Large intestine (tissue), 3 donors: Measurements from ENCODE around the gene GTSE1. TPM values are rescaled to one million over a fixed set of nuclear protein-coding genes. Genes with fewer than 3 reads are reported as not detected.

Source experiments
- DNase-seq, 2 donors: peaks; one replicate each; pipeline versions ENCODE4 v3.0.0 to v3.0.0-alpha.2; 2013
- H3K27ac ChIP-seq: one replicate; pipeline ENCODE4 v1.5.1; 2013; ENCODE audit warnings: low read length
- H3K27me3 ChIP-seq: 2 replicates; pipeline ENCODE4 v1.6.1; 2013; ENCODE audit warnings: low read length; ENCODE audit not compliant: control insufficient read depth, insufficient read depth
- H3K36me3 ChIP-seq: 2 replicates; pipeline ENCODE4 v1.6.1; 2013; ENCODE audit warnings: low read length; ENCODE audit not compliant: control insufficient read depth, insufficient read depth
- H3K4me1 ChIP-seq: one replicate; pipeline ENCODE4 v1.6.1; 2013; ENCODE audit warnings: low read length; ENCODE audit not compliant: control insufficient read depth, insufficient read depth
- H3K4me3 ChIP-seq: one replicate; pipeline ENCODE4 v1.5.1; 2013; ENCODE audit warnings: low read length
- H3K9me3 ChIP-seq: one replicate; pipeline ENCODE4 v1.6.1; 2013; ENCODE audit warnings: mild to moderate bottlenecking, low read depth, low read length, moderate library complexity; ENCODE audit not compliant: control insufficient read depth
- WGBS: methylation state at CpG from one replicate; pipeline ENCODE4 v1.1.5; 2013; ENCODE audit warnings: low lambda C conversion rate; ENCODE audit not compliant: insufficient coverage; 5-methylcytosine and 5-hydroxymethylcytosine counted together
- polyA plus RNA-seq: library from polyadenylated mRNA; unstranded; fragments of 120-200 nt; gene quantifications from one replicate; pipeline ENCODE4 v1.2.1, GENCODE V29; 2013

GTSE1 gene
- polyA plus RNA-seq, 1 donor = 10.3 TPM

DNA sequence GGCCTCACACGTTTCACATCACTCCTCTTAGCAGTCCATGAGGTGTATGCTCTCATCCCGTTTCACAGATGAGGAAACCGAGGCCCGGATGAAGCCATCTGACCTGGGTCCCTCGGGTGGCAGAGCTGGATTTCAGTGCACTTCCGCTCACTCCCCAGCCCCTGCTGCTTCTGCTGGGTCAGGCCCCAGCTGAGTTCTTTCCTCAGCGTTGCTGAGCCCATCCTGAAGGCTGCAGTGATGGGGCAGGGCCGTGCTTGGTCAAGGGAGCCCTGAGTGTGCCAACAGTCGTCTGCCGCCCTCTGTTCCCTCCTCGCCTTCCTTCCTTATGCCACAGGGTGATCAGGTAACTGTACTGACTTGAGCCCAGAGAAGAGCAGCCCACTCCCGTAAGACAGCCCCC is 51.0 kb downstream of the GTSE1 start:
- Histone ChIP-seq H3K4me1 (no peaks in the 10 kb centered on the region), H3K36me3 (peaks cover 92% of the 10 kb centered on the region), H3K27me3 (no peaks in the 10 kb centered on the region), H3K9me3 (no peaks in the 10 kb centered on the region), H3K4me3 (no peak overlapping the region), H3K27ac (no peak overlapping the region)
- no CpG with 5 or more reads among the region's 12 CpGs for WGBS
- DNase-seq = no peak

DNA sequence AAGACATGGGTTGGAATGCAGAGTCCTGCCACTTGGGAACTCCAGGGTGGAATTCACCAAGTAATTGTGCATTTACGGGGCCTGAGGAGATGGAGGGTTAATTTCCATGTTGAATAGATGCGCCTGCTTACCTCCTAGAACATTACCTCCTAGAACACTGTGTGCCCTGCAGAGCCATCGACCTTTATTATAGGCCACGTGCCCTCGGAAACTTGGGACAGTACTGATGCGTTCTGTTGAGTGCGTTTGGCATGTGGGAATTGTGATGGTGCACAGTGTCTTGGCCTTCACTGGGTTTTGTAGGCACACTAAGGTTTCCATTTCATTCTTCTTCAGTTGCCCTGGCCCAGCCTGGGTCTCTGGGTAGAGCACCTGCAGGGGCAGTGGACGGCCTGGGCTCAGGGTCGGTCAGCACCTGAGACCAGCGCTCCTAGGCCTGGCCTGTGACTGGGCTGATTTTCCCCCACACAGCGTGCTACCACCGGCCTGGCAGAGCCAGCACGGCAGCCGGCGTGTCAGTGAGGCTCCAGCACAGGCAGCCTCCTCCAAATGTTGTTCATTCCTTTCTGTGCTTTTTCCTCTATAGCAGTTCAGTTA is 51.5 kb downstream of the GTSE1 start:
- H3K27ac ChIP-seq = no peak overlapping the region
- no peaks in the 10 kb centered on the region for H3K27me3 ChIP-seq
- no CpG with 5 or more reads among the region's 15 CpGs for WGBS
- peaks cover 92% of the 10 kb centered on the region for H3K36me3 ChIP-seq
- DNase-seq = no peak
- H3K9me3 ChIP-seq = no peaks in the 10 kb centered on the region
- no peak overlapping the region for H3K4me3 ChIP-seq
- no peaks in the 10 kb centered on the region for H3K4me1 ChIP-seq

DNA sequence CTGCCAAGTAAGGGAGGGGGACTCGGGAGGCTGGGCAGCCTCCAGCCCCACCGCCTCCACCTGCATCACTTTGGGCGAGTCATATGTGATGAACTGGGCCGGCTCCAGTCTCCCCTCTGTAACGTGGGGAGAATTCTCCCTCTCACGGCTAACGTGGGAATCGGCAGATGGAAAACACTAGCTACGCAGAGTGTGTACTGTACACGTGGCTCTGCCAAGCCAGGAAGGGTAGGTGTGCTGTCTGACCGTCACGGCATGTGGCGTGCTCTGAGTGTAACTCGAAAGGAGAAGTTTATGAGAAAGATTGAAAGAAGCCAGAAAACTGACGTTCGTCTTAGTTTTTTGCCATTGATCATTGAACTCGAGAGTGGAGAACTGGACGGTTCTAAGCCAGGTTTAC is 52.6 kb downstream of the GTSE1 start:
- no peaks in the 10 kb centered on the region for H3K9me3 ChIP-seq
- WGBS = no CpG with 5 or more reads among the region's 18 CpGs
- DNase-seq = no peak
- H3K36me3 ChIP-seq = peaks cover 92% of the 10 kb centered on the region
- no peak overlapping the region for H3K27ac ChIP-seq
- no peaks in the 10 kb centered on the region for H3K4me1 ChIP-seq
- H3K4me3 ChIP-seq = no peak overlapping the region
- no peaks in the 10 kb centered on the region for H3K27me3 ChIP-seq

DNA sequence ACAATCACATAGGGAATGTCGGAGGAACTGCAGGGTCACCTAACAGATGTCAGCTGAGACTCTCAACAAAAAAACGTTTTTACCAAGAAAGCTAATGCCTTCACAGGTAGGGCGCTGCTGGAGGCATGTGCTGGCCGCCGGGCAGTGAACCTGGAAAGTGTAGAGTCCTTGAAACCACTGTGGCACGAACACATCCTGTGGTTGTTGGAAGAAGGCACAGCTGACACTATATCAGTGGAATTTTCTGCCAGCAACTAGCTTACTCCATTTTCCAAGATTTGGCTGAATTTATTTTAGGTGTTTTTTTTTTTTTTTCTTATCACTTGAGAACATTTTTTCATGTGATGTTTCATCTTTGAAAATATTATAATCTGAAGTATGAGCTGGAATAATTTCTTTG is 53.0 kb downstream of the GTSE1 start:
- Histone ChIP-seq H3K9me3 (no peaks in the 10 kb centered on the region), H3K27ac (no peak overlapping the region)
- no CpG with 5 or more reads among the region's 6 CpGs for WGBS

DNA sequence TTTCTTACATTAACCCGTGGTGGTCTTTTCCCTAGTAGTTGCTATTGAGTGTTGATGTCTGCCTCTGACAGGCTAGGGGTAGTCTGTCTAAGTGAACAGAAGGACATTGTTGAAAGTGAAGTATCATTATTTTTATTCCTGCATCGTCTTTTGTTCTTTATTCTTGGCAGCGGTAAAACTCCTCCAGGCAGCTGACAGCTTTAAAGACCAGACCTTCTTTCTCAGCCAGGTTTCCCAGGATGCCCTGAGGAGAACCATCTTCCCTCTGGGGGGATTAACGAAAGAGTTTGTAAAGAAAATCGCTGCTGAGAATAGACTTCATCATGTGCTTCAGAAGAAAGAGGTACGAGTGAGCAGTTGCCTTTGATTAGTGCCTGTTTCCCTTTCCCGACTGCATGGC is 53.5 kb downstream of the GTSE1 start:
- Histone ChIP-seq H3K4me1 (no peaks in the 10 kb centered on the region), H3K27me3 (no peaks in the 10 kb centered on the region), H3K27ac (no peak overlapping the region), H3K36me3 (peaks cover 95% of the 10 kb centered on the region), H3K4me3 (no peak overlapping the region), H3K9me3 (no peaks in the 10 kb centered on the region)
- DNase-seq = no peak
- no CpG with 5 or more reads among the region's 7 CpGs for WGBS

More for the DNA sequence above, 53.0 kb downstream of the GTSE1 start:
- no peaks in the 10 kb centered on the region for H3K4me1 ChIP-seq
- no peaks in the 10 kb centered on the region for H3K27me3 ChIP-seq
- H3K4me3 ChIP-seq = no peak overlapping the region
- peaks cover 92% of the 10 kb centered on the region for H3K36me3 ChIP-seq
- DNase-seq = no peak

DNA sequence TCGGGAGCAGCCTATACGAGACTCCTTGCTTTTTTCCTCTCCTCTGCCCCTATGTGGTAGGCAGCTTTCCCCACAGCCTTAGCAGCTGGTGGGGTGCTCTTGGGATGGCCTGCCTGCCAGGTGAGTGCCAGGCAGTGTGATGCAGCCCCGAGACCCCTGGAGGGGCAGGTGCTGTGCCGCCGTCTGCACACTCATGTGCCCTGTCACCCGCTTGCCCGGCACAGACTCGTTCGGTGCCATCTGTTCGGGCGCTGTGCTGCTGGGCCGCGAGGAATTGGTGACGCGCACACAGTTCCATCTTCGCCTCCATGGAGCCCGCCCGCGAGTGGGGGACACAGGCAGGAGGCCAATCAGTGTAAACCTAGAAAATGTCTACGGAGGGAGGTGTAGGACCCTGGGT is 54.0 kb downstream of the GTSE1 start:
- H3K36me3 ChIP-seq = peaks cover 95% of the 10 kb centered on the region

DNA sequence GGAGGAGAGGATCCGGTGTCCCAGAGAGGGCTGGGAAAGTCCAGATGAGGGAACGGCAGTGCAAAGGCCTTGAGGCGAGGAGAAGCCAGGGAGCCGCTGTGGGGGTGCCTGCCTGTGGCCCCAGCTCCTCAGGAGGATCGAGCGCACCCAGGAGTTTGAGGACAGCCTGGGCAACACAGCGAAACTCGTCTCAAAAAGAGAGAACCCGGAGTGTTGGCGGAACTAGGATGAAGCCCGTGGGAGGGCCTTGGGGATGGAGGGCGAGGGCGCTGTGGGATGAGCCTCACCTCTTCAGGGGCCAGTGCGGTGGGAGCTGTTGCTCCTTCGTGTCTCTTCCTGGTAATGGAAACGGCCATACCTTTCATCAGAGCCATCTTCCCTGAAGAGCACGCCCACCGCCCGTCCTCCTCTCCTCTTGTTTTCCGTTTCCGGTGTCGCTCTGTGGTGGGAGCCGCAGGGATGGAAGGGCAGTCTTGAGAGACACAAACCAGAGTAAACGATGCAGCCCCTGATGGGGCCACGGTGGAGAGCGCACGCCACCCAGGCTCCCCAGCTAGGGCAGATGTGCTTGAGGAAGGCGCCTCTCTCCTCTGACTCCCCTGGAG is 54.6 kb downstream of the GTSE1 start:
- Histone ChIP-seq H3K36me3 (peaks cover 94% of the 10 kb centered on the region), H3K27ac (no peak overlapping the region), H3K9me3 (no peaks in the 10 kb centered on the region), H3K4me3 (no peak overlapping the region), H3K4me1 (no peaks in the 10 kb centered on the region), H3K27me3 (no peaks in the 10 kb centered on the region)
- DNase-seq = no peak
- 80% methylated on average over 2 of the region's 28 CpGs for WGBS

More for the DNA sequence above, 54.0 kb downstream of the GTSE1 start:
- H3K9me3 ChIP-seq = no peaks in the 10 kb centered on the region
- H3K4me3 ChIP-seq = no peak overlapping the region
- H3K4me1 ChIP-seq = no peaks in the 10 kb centered on the region
- no CpG with 5 or more reads among the region's 20 CpGs for WGBS
- no peak overlapping the region for H3K27ac ChIP-seq
- no peak for DNase-seq
- H3K27me3 ChIP-seq = no peaks in the 10 kb centered on the region

DNA sequence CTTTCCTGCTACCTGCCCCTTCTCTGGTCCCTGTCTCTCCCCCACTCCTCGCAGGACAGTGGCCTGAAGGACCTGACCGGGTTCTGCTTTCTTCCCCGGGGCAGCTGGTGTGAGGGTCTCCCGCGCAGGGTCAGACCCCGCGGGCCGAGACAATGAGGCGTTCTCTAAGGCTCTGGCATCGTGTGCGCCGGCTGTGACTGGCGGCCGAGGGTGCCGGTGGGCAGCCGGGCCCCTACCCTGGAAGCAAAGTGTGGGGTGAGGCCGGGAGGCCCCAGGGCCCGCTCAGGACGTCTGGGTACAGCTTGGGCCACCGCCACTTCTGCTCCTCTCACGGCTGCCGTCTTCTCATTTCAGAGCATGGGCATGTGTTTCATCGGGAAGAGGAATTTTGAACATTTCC is 55.1 kb downstream of the GTSE1 start:
- WGBS = no CpG with 5 or more reads among the region's 23 CpGs

DNA sequence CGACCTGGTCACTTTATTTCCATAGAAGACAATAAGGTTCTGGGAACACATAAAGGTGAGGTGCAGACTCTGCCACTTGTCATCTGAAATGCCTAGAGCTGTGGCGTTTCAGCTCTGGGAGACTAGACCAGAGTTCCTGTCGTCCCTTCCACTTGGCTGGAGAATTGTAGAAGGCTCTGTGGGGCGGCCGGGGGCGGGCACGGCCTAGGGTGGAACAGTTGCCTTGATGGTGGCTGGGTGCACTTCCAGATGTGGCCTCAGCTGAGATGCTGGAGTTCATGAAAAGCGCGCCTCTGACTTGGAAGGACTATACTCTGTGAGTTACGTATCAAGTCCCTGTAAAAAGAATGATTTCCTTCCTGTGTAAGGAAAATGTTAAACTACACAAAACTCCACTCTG is 55.6 kb downstream of the GTSE1 start:
- no peak overlapping the region for H3K27ac ChIP-seq
- H3K36me3 ChIP-seq = peaks cover 95% of the 10 kb centered on the region

More for the DNA sequence above, 55.1 kb downstream of the GTSE1 start:
- DNase-seq = no peak
- H3K9me3 ChIP-seq = no peaks in the 10 kb centered on the region
- no peak overlapping the region for H3K27ac ChIP-seq
- no peaks in the 10 kb centered on the region for H3K4me1 ChIP-seq
- H3K4me3 ChIP-seq = no peak overlapping the region
- H3K36me3 ChIP-seq = peaks cover 94% of the 10 kb centered on the region
- no peaks in the 10 kb centered on the region for H3K27me3 ChIP-seq

DNA sequence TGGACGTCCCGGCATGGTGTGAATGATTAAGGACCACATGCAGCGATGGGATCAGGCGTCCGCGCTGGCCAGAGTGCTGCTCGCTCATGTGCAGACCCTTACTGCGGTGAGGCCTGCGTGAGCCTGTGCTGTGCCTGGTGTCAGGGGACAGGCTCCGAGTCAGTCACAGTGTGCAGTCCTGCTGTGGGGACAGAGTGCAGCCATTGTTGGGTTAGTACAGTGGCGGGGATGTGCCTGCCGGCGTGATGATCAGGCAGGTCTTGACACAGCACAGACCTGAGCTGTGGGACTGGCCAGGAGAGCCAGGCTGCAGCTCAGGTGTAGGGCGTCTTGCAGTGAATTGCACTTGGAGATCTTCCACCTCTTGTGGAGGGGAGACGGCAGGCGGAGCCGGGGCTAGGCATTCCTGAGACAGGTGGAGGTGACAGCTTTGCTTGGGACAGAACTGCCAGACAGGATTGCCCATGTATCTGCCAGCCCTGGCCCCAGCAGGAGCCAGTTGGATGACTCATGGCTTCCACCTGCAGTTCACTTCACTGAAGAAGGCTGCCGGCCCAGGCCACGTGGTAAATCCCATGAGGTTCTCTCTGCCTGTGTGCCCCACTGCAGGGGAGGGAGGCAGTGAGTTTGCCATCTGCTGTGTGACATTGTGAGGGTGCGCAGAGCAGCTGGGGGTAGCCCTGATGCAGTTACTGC is 56.2 kb downstream of the GTSE1 start:
- WGBS = no CpG with 5 or more reads among the region's 20 CpGs
- Histone ChIP-seq H3K36me3 (peaks cover 93% of the 10 kb centered on the region), H3K27me3 (no peaks in the 10 kb centered on the region), H3K4me3 (no peak overlapping the region), H3K4me1 (no peaks in the 10 kb centered on the region), H3K27ac (no peak overlapping the region), H3K9me3 (no peaks in the 10 kb centered on the region)
- no peak for DNase-seq

More for the DNA sequence above, 55.6 kb downstream of the GTSE1 start:
- H3K27me3 ChIP-seq = no peaks in the 10 kb centered on the region
- no peaks in the 10 kb centered on the region for H3K4me1 ChIP-seq
- H3K4me3 ChIP-seq = no peak overlapping the region
- no CpG with 5 or more reads among the region's 10 CpGs for WGBS
- DNase-seq = no peak
- no peaks in the 10 kb centered on the region for H3K9me3 ChIP-seq
